ENCODE data around the gene ABCB6.

DNA sequence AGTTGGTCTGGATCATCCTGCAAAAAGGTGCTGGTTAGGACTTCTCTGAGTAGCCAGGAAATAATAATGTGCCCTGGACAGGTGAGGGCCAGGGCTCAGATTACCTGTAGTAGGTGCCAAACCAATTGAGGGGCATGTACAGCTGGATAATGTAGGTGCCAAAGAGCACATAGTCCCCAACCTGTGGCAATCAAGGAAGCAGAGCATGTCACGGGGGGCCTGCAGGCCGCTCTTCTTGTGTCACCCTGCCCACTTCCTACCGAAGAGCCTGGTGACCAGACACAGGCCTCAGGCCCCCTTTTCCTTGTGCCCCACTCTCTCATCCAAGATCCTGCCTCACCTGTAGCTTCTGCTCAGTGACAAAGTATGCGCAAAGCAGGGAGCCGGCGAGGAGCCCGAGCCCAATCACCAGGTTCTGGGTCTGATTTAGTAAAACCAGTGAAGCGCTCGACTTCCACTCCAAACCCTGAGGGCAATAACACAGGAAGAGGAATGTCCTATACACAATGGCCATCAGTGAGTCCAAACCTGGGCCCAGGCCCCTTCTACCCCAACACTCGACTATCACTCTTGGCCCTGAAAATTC lies 5.2 kb downstream of the ABCB6 start:
- TF ChIP-seq, protein P1, sequence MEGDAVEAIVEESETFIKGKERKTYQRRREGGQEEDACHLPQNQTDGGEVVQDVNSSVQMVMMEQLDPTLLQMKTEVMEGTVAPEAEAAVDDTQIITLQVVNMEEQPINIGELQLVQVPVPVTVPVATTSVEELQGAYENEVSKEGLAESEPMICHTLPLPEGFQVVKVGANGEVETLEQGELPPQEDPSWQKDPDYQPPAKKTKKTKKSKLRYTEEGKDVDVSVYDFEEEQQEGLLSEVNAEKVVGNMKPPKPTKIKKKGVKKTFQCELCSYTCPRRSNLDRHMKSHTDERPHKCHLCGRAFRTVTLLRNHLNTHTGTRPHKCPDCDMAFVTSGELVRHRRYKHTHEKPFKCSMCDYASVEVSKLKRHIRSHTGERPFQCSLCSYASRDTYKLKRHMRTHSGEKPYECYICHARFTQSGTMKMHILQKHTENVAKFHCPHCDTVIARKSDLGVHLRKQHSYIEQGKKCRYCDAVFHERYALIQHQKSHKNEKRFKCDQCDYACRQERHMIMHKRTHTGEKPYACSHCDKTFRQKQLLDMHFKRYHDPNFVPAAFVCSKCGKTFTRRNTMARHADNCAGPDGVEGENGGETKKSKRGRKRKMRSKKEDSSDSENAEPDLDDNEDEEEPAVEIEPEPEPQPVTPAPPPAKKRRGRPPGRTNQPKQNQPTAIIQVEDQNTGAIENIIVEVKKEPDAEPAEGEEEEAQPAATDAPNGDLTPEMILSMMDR (IDR thresholded peaks at IDR 0.05), result no peak
- no peak for TF ChIP-seq POLR2A (IDR thresholded peaks at IDR 0.05)
